Bronchial epithelial cell (primary cell): ENCODE measurements around the gene STXBP1. TPM values are rescaled to one million over a fixed set of nuclear protein-coding genes. Genes with fewer than 3 reads are reported as not detected.

Experiments used
- DNase-seq: peaks from one replicate; pipeline ENCODE4 v3.0.0-alpha.2; 2010; ENCODE audit warnings: low read depth
- FAIRE-seq: peaks from 2 replicates; lab custom pipeline; 2011; peaks lifted over from hg19 to GRCh38; lab: Jason Lieb, UNC
- H3K27me3 ChIP-seq: 2 replicates; pipeline ENCODE4 v1.5.1; 2011; ENCODE audit warnings: low read length; ENCODE audit not compliant: control insufficient read depth, insufficient read depth
- H3K36me3 ChIP-seq: 2 replicates; pipeline ENCODE4 v1.5.1; 2011; ENCODE audit warnings: low read length; ENCODE audit not compliant: control insufficient read depth, insufficient read depth
- H3K4me3 ChIP-seq: 2 replicates; pipeline ENCODE4 v1.5.1; 2011; ENCODE audit warnings: mild to moderate bottlenecking, low read depth, low read length, control low read depth
- total RNA-seq: library from RNA; depleted of rRNA; stranded (reverse); fragments of >200 nt; gene quantifications from 2 replicates; pipeline ENCODE4 v1.2.1, GENCODE V29; 2014
- TF ChIP-seq, protein P1 (sequence below): IDR thresholded peaks from 2 replicates; pipeline ENCODE4 v1.5.1; 2011; ENCODE audit warnings: mild to moderate bottlenecking, moderate library complexity, low read length, control low read depth, inconsistent platforms; ENCODE audit not compliant: insufficient read depth, severe bottlenecking

STXBP1 gene
- total RNA-seq, 1 donor from 2014 or later, result 17.1 TPM

GRCh38 chr9:127682351-127683136, 70.5 kb downstream of the STXBP1 start:
- Histone ChIP-seq H3K4me3 (no peak overlapping the region), H3K27me3 (no peaks in the 10 kb centered on the region), H3K36me3 (peaks cover 12% of the 10 kb centered on the region)
- DNase-seq (no peak), FAIRE-seq (peak; percentile 85)
- TF ChIP-seq, protein P1, sequence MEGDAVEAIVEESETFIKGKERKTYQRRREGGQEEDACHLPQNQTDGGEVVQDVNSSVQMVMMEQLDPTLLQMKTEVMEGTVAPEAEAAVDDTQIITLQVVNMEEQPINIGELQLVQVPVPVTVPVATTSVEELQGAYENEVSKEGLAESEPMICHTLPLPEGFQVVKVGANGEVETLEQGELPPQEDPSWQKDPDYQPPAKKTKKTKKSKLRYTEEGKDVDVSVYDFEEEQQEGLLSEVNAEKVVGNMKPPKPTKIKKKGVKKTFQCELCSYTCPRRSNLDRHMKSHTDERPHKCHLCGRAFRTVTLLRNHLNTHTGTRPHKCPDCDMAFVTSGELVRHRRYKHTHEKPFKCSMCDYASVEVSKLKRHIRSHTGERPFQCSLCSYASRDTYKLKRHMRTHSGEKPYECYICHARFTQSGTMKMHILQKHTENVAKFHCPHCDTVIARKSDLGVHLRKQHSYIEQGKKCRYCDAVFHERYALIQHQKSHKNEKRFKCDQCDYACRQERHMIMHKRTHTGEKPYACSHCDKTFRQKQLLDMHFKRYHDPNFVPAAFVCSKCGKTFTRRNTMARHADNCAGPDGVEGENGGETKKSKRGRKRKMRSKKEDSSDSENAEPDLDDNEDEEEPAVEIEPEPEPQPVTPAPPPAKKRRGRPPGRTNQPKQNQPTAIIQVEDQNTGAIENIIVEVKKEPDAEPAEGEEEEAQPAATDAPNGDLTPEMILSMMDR, result no peak

DNA sequence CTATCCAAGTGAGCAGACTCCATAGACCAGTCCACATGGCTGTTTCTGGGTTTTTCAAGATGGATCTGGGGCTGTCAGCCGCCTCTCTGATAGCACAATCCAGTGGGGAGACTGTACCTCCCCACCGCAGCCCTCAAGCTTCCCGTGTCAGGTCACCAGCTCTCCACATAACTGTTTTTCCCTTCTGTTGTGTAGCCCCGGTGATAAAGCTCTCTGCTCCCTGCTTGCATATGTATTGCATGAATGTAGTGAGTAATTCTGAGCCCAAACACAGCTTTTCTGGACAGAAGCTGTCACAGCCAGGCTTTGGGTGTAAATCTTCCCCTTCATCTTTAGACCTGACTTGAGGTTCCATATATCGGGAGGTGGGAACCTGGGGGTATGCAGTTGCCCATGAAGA, 71.6 kb downstream of the STXBP1 start:
- Histone ChIP-seq H3K4me3 (no peak overlapping the region), H3K27me3 (no peaks in the 10 kb centered on the region), H3K36me3 (peaks cover 12% of the 10 kb centered on the region)
- TF ChIP-seq, protein P1, result no peak
- FAIRE-seq (no peak), DNase-seq (no peak)

DNA sequence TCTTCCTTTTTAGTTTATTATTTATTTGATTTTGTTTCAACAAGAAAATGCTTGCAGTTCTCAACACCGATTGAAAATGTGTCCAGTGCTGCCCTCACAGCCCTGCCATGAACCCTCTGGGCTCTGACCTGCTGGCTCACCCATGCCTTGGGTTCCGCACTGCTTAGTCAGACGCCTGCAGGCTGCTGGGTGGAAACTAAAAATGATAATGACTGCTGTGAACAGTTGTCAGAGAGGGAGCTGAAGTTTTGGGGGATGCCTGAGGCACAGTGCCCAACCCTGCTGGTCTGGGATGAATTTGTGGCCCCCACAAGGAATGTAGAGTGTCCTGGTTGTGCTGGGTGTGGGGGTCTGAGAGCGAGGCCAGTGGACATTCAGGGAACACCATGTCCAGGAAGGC, 72.5 kb downstream of the STXBP1 start:
- no peak overlapping the region for H3K4me3 ChIP-seq
- no peak for FAIRE-seq
- H3K27me3 ChIP-seq, result no peaks in the 10 kb centered on the region
- H3K36me3 ChIP-seq, result peaks cover 11% of the 10 kb centered on the region
- TF ChIP-seq, protein P1, result no peak
- DNase-seq, result no peak

DNA sequence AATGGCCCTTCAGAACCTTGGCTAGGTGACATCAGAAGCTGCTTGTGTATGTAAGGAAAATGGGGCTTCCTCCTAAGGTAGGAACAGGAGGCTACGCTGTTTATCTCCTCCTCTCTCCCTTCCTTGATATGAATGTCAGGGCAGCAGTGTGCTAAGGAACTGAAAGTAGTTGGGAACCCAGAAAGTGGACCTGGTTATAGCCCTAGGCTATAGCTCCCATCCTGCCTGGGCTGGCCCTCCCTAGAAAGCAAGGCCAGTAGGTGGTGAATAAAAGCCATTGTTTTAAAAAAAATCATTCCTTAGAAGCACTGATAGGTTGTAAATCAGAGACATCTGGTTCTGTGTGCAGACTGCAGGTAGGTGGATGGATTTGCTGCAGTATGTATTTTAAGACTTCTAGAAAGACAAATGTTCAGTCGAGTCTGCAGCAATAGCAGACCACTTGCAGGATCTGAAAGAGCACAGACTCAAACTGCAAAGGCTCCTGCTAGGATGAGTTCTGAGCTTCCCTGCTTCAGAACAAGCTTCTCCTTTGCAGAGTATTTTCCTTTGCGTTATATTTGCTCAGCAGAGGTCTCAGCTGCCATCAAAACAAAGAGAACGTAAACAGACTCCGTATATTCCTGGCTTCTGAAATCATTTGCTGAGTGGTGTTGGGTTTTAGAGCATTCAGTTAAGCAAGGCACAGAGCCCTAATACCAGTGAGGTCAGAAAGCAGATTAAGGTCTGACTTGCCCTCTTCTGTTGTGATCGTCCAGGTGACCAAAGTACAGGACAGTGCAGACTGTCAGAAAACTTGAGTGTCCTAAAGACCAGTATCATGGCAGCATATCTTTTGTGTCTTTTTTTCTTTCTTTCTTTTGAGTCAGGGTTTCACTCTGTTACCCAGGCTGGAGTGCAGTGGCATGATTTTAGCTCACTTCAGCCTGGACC, 74.7 kb downstream of the STXBP1 start:
- Histone ChIP-seq H3K27me3 (no peaks in the 10 kb centered on the region), H3K36me3 (peaks cover 8% of the 10 kb centered on the region), H3K4me3 (no peak overlapping the region)
- FAIRE-seq, result peak; percentile 79
- TF ChIP-seq, protein P1, result no peak
- no peak for DNase-seq

GRCh38 chr9:127689329-127690000, 77.4 kb downstream of the STXBP1 start:
- peak; percentile 13 for FAIRE-seq
- TF ChIP-seq, protein P1, result no peak
- peaks cover 1% of the 10 kb centered on the region for H3K36me3 ChIP-seq

More at GRCh38 chr9:127689329-127690000, 77.4 kb downstream of the STXBP1 start:
- no peaks in the 10 kb centered on the region for H3K27me3 ChIP-seq
- no peak for DNase-seq
- H3K4me3 ChIP-seq, result no peak overlapping the region
